ENCODE results near the gene THBS2.
"Not testable (repeated sequence)": the region's sequence is repeated elsewhere in the genome, so short reads cannot be mapped to it uniquely, and the experiment has no call there.

The THBS2 gene

GRCh38 chr6:169233181-169233580 is 20.5 kb downstream of the THBS2 start:
- in situ Hi-C loops (cut with MboI; ENCODE audit: low sequenced_read_pairs), result no loop called here

- in situ Hi-C loops (cut with MboI; ENCODE audit: low sequenced_read_pairs), result no loop called here
Measured at GRCh38 chr6:169232507-169232931, 21.1 kb downstream of the THBS2 start.

- in situ Hi-C loops (cut with MboI; ENCODE audit: low sequenced_read_pairs), result no loop called here
Measured at GRCh38 chr6:169231790-169232506, 21.7 kb downstream of the THBS2 start.

GRCh38 chr6:169230946-169231789 is 22.5 kb downstream of the THBS2 start:
- in situ Hi-C loops (cut with MboI; ENCODE audit: low sequenced_read_pairs), result no loop called here

GRCh38 chr6:169230322-169230665 is 23.4 kb downstream of the THBS2 start:
- in situ Hi-C loops (cut with MboI; ENCODE audit: low sequenced_read_pairs), result no loop called here

GRCh38 chr6:169229615-169230321 is 23.9 kb downstream of the THBS2 start:
- in situ Hi-C loops (cut with MboI; ENCODE audit: low sequenced_read_pairs), result no loop called here

GRCh38 chr6:169227116-169227515 is 26.5 kb downstream of the THBS2 start:
- in situ Hi-C loops (cut with MboI; ENCODE audit: low sequenced_read_pairs), result no loop called here

GRCh38 chr6:169225887-169226286 is 27.8 kb downstream of the THBS2 start:
- in situ Hi-C loops (cut with MboI; ENCODE audit: low sequenced_read_pairs), result no loop called here

- in situ Hi-C loops (cut with MboI; ENCODE audit: low sequenced_read_pairs), result no loop called here
Measured at GRCh38 chr6:169225131-169225576, 28.5 kb downstream of the THBS2 start.

- in situ Hi-C loops (cut with MboI; ENCODE audit: low sequenced_read_pairs), result no loop called here
Measured at GRCh38 chr6:169224716-169225115, 28.9 kb downstream of the THBS2 start.

- in situ Hi-C loops (cut with MboI; ENCODE audit: low sequenced_read_pairs), result no loop called here
Measured at GRCh38 chr6:169224185-169224695, 29.4 kb downstream of the THBS2 start.

GRCh38 chr6:169223006-169223405 is 30.6 kb downstream of the THBS2 start:
- in situ Hi-C loops (cut with MboI; ENCODE audit: low sequenced_read_pairs), result no loop called here

GRCh38 chr6:169222126-169222525 is 31.5 kb downstream of the THBS2 start:
- in situ Hi-C loops (cut with MboI; ENCODE audit: low sequenced_read_pairs), result no loop called here

- in situ Hi-C loops (cut with MboI; ENCODE audit: low sequenced_read_pairs), result no loop called here
Measured at GRCh38 chr6:169221264-169221663, 32.4 kb downstream of the THBS2 start.

GRCh38 chr6:169220068-169220964 is 33.3 kb downstream of the THBS2 start:
- in situ Hi-C loops (cut with MboI; ENCODE audit: low sequenced_read_pairs), result no loop called here

- in situ Hi-C loops (cut with MboI; ENCODE audit: low sequenced_read_pairs), result no loop called here
Measured at GRCh38 chr6:169217972-169218371, 35.7 kb downstream of the THBS2 start.

- in situ Hi-C loops (cut with MboI; ENCODE audit: low sequenced_read_pairs), result no loop called here
Measured at GRCh38 chr6:169216830-169217229, 36.8 kb downstream of the THBS2 start.

GRCh38 chr6:169215201-169215681 is 38.4 kb downstream of the THBS2 start:
- in situ Hi-C loops (cut with MboI; ENCODE audit: low sequenced_read_pairs), result no loop called here

- in situ Hi-C loops (cut with MboI; ENCODE audit: low sequenced_read_pairs), result not testable (repeated sequence)
Measured at GRCh38 chr6:169214789-169215188, 38.9 kb downstream of the THBS2 start.
